GM23338 (cell line): Measurements from ENCODE around the gene SPIRE1. TPM values are rescaled to one million over a fixed set of nuclear protein-coding genes. Genes with fewer than 3 reads are reported as not detected.

Source experiments
- ATAC-seq: fragments of 200-7000 bp; cut with Tn5 transposase; 3 replicates; pipeline ENCODE4 v1.9.1; 2020
- DNase-seq: peaks from one replicate; pipeline ENCODE4 v3.0.0-alpha.2; 2015; ENCODE audit warnings: low spot score
- H2AFZ ChIP-seq: fragments of 200-600 bp; sonication (generic); 2 replicates; pipeline ENCODE4 v1.8.0; 2016; ENCODE audit warnings: antibody characterized with exemption, mild to moderate bottlenecking, moderate library complexity
- H3F3A ChIP-seq: fragments of 200-600 bp; sonication (generic); replicated peaks from 2 replicates; pipeline ENCODE4 v1.8.0; 2017; ENCODE audit warnings: antibody characterized with exemption, mixed run types, low read depth
- H3K27ac ChIP-seq: fragments of 200-600 bp; sonication (generic); 2 replicates; pipeline ENCODE4 v1.6.1; 2016; ENCODE audit warnings: low read depth
- H3K27me3 ChIP-seq: fragments of 200-600 bp; sonication (generic); 2 replicates; pipeline ENCODE4 v1.8.0; 2016; ENCODE audit warnings: mild to moderate bottlenecking, mixed run types, moderate library complexity; ENCODE audit not compliant: insufficient read depth
- H3K36me3 ChIP-seq: fragments of 200-600 bp; sonication (generic); 2 replicates; pipeline ENCODE4 v1.8.0; 2016; ENCODE audit warnings: mild to moderate bottlenecking; ENCODE audit not compliant: insufficient read depth
- H3K4me1 ChIP-seq: fragments of 200-600 bp; sonication (generic); 2 replicates; pipeline ENCODE4 v1.8.0; 2016; ENCODE audit warnings: mild to moderate bottlenecking, moderate library complexity; ENCODE audit not compliant: insufficient read depth
- H3K4me2 ChIP-seq: fragments of 200-600 bp; sonication (generic); 2 replicates; pipeline ENCODE4 v1.7.1; 2017; ENCODE audit warnings: mixed run types
- H3K4me3 ChIP-seq: fragments of 200-600 bp; sonication (generic); 2 replicates; pipeline ENCODE4 v1.6.1; 2016; ENCODE audit warnings: mixed run types
- H3K79me2 ChIP-seq: fragments of 200-600 bp; sonication (generic); replicated peaks from 2 replicates; pipeline ENCODE4 v1.8.0; 2017; ENCODE audit warnings: mild to moderate bottlenecking; ENCODE audit not compliant: insufficient read depth
- H3K9me2 ChIP-seq: fragments of 200-600 bp; sonication (generic); 2 replicates; pipeline ENCODE4 v1.8.0; 2017; ENCODE audit not compliant: insufficient read depth
- H4K20me1 ChIP-seq: fragments of 200-600 bp; sonication (generic); replicated peaks from 2 replicates; pipeline ENCODE4 v1.8.0; 2017; ENCODE audit warnings: mild to moderate bottlenecking; ENCODE audit not compliant: insufficient read depth
- H3K27ac Mint-ChIP-seq: 2 replicates; pipeline ENCODE4 v1.8.0; 2020; ENCODE audit warnings: inconsistent platforms, mild to moderate bottlenecking, moderate library complexity, mixed read lengths
- H3K27me3 Mint-ChIP-seq: 3 replicates; pipeline ENCODE4 v1.8.0; 2022; ENCODE audit warnings: low read depth, mild to moderate bottlenecking, moderate library complexity, mixed read lengths, inconsistent platforms; ENCODE audit not compliant: insufficient read depth, poor library complexity
- H3K36me3 Mint-ChIP-seq: 3 replicates; pipeline ENCODE4 v1.8.0; 2021; ENCODE audit warnings: low read depth, mild to moderate bottlenecking, inconsistent platforms, moderate library complexity, mixed read lengths
- H3K4me1 Mint-ChIP-seq: 3 replicates; pipeline ENCODE4 v1.8.0; 2020; ENCODE audit warnings: mild to moderate bottlenecking, inconsistent platforms, mixed read lengths
- H3K4me3 Mint-ChIP-seq: 3 replicates; pipeline ENCODE4 v1.8.0; 2021; ENCODE audit warnings: moderate library complexity, mild to moderate bottlenecking, inconsistent platforms, mixed read lengths
- H3K9me3 Mint-ChIP-seq: 3 replicates; pipeline ENCODE4 v1.8.0; 2020; ENCODE audit warnings: moderate library complexity, mild to moderate bottlenecking, inconsistent platforms, mixed read lengths
- CREB1 ChIP-seq: fragments of 250-450 bp; sonication (Bioruptor Pico); IDR thresholded peaks from 2 replicates; pipeline ENCODE4 v1.5.0; 2020; ENCODE audit warnings: low read depth, mild to moderate bottlenecking, moderate library complexity
- CTCF ChIP-seq, 2 experiments: fragments of 200-600 bp in 1 of 2; sonication (generic) in 1 of 2; conservative IDR thresholded peaks; 2 replicates each; pipeline versions ENCODE4 v1.5.1 to v1.6.1; 2016 to 2017; ENCODE audit warnings: antibody characterized with exemption in 2 of 2, low read depth in 2 of 2, mild to moderate bottlenecking in 2 of 2, moderate library complexity in 1 of 2
- ETS1 ChIP-seq: IDR thresholded peaks from 2 replicates; pipeline ENCODE4 v1.6.1; 2016; ENCODE audit warnings: antibody characterized with exemption
- EZH2 ChIP-seq: fragments of 200-600 bp; sonication (generic); IDR thresholded peaks from one replicate; pipeline ENCODE4 v1.8.0; 2017; ENCODE audit warnings: antibody characterized with exemption, mild to moderate bottlenecking, low read depth; ENCODE audit not compliant: unreplicated experiment
- EZH2phosphoT487 ChIP-seq: fragments of 200-600 bp; sonication (generic); IDR thresholded peaks from one replicate; pipeline ENCODE4 v1.8.1; 2018; ENCODE audit warnings: antibody characterized with exemption; ENCODE audit not compliant: unreplicated experiment
- JUNB ChIP-seq: IDR thresholded peaks from one replicate; pipeline ENCODE4 v1.6.1; 2016; ENCODE audit warnings: antibody characterized with exemption; ENCODE audit not compliant: unreplicated experiment
- POLR2AphosphoS5 ChIP-seq: IDR thresholded peaks from 2 replicates; pipeline ENCODE4 v1.6.1; 2016; ENCODE audit warnings: antibody characterized with exemption, low read depth
- REST ChIP-seq: IDR thresholded peaks from one replicate; pipeline ENCODE4 v1.6.1; 2018; ENCODE audit warnings: antibody characterized with exemption; ENCODE audit not compliant: unreplicated experiment
- ZNF114 ChIP-seq: fragments of 250-450 bp; sonication (Bioruptor Pico); IDR thresholded peaks from 2 replicates; pipeline ENCODE4 v1.5.0; 2020; ENCODE audit warnings: mild to moderate bottlenecking, moderate library complexity
- polyA plus RNA-seq: library from polyadenylated mRNA; unstranded; fragments of >200 nt; fragmentation: Nextera tagmentation; extraction: Ambion mirVana; gene quantifications from 2 replicates; pipeline ENCODE4 v1.2.1, GENCODE V29; 2016
- total RNA-seq: library from RNA; depleted of rRNA; stranded (reverse); fragments of >200 nt; shearing (Covaris generic); gene quantifications from 2 replicates; pipeline ENCODE4 v1.2.3, GENCODE V29; 2014

The SPIRE1 gene
- total and polyA plus RNA-seq, 2 experiments from 2014 or later = 2.9 to 15.5 TPM

- TF ChIP-seq JUNB (no peak), EZH2phosphoT487 (no peak), ZNF114 (CRISPR knock-in tag) (no peak), EZH2 (no peak), CREB1 (no peak), CTCF (conservative IDR thresholded peaks at IDR 0.05; ENCODE audit: low read depth in 2 of 2) (no peak), ETS1 (no peak), POLR2AphosphoS5 (no peak)
These were observed 19.8 kb downstream of the SPIRE1 start (continued) for GRCh38 chr18:12637901-12638643.

- H3K4me3 ChIP-seq = no peak overlapping the region
- H3K36me3 Mint-ChIP-seq = no peaks in the 10 kb centered on the region
- no peaks in the 10 kb centered on the region; the same call in none of the 2 replicates for H3K79me2 ChIP-seq
- H2AFZ ChIP-seq = no peak overlapping the region
- H3K4me1 Mint-ChIP-seq = peaks cover 9% of the 10 kb centered on the region; the same call in 2 of the 3 replicates
- H3K4me1 ChIP-seq = no peaks in the 10 kb centered on the region
- H3K4me3 Mint-ChIP-seq = no peak overlapping the region
- no peak for ATAC-seq
- H4K20me1 ChIP-seq = no peaks in the 10 kb centered on the region
- no peaks in the 10 kb centered on the region for H3K36me3 ChIP-seq
- H3K4me2 ChIP-seq = no peak overlapping the region
- no peaks in the 10 kb centered on the region for H3K27me3 ChIP-seq
- H3K27ac Mint-ChIP-seq = no peak overlapping the region; the same call in 1 of the 2 replicates
- no peaks in the 10 kb centered on the region for H3K9me3 Mint-ChIP-seq
- no peaks in the 10 kb centered on the region for H3K9me2 ChIP-seq
- H3K27me3 Mint-ChIP-seq = no peaks in the 10 kb centered on the region
- no peak overlapping the region for H3K27ac ChIP-seq
- no peak for DNase-seq
- H3F3A ChIP-seq = no peaks in the 10 kb centered on the region
- TF ChIP-seq CTCF (conservative IDR thresholded peaks at IDR 0.05; ENCODE audit: low read depth in 2 of 2) (no peak), REST (no peak), CREB1 (no peak), EZH2phosphoT487 (no peak)
These were observed 20.5 kb downstream of the SPIRE1 start for GRCh38 chr18:12637393-12637792.
